NCI-H2081 treated with DMSO at 0.1 percent for 48 hours (cell line): ENCODE data around the gene CCDC8.
"Not testable (repeated sequence)": the region's sequence is repeated elsewhere in the genome, so short reads cannot be mapped to it uniquely, and the experiment has no call there.

Experiments
- DNase-seq: peaks from one replicate; lab custom pipeline; 2025; lab: John Stamatoyannopoulos, UW

Gene CCDC8

DNA sequence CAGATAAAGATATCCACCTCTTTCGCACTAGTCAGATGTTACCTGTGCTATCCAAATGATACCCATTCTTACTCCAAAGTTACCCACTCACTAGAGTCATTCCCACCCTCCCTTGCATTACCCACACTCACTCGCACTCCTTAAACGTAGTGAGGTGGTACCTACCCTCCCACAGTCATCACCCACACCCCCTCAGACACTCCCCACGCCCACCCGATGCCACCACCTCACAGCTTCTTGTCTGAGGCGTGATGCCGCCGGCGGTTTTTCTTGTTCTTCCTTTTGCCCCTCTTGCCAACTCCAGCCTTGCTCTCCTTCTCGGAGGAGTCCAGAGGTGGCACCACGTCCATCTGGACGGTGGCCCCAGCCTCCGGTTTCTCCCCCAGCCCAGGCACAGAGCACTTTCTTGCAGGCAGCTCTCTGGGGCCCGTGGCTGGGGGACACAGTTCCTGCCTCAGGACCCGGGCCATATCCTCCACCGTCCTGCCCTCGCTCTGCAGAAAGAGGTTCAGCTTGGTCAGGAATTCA is 14.2 kb upstream of the CCDC8 start:
- DNase-seq: no peak

GRCh38 chr19:46426506-46427162 is 13.3 kb upstream of the CCDC8 start:
- DNase-seq: no peak

DNA sequence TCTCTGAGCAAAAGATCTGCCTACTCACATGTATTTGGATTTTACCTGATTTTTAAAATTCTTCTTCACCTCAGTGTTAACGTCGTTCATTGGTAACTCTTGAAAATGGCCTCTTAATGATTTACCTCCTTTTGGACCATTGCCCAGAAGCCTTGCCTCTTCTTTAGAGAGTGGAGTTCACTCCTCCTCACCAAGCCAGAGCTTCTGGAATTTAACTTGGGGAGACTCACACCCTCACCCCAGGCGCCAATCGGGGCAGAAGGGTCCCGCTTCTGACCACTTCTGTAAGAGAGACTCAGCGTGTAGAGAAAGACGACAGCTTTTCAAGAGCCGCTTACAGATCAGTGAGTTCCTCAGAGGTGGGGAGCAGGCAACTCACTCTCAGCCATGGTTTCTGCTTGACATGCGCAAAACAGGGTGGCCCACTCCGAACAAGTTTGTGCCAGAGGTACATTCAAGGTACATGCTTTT is 12.7 kb upstream of the CCDC8 start:
- no peak for DNase-seq

DNA sequence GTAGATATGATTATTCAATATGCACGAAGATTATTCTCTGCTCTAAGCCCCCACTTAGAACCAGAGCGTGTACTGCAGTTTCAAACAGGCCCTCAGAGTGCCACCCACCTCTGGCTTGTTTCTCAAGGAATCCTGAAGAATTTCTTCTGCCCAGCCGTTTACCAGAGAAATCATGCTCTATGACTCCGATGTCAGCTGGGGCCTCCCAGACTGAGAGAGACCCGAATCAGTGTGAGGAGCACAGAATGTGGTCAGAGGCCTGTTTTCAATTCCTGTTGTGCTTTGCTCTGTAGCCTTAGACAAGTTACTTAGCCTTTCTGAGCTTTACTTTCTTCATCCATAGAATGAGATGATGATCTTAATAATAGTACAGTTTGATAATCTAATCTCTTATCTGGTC is 9.8 kb upstream of the CCDC8 start:
- DNase-seq: no peak

DNA sequence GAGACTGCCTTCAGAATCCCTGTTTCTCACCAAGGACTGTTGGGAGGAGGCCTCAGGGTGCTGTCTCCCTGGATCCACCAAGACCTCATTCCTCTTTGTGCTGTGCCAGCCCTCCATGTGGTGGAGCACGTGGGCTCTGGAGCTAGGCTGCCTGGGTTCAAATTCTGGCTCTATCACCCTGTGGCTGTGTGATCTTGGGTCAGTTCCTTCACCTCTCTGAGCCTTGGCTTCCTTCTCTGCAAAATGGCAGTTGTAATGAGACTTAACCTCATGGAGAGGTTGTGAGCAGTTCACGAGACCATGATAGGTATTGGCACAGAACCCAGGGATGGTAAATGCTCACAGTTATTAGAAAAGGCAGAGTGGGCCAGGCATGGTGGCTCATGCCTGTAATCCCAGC is 9.0 kb upstream of the CCDC8 start:
- no peak for DNase-seq

DNA sequence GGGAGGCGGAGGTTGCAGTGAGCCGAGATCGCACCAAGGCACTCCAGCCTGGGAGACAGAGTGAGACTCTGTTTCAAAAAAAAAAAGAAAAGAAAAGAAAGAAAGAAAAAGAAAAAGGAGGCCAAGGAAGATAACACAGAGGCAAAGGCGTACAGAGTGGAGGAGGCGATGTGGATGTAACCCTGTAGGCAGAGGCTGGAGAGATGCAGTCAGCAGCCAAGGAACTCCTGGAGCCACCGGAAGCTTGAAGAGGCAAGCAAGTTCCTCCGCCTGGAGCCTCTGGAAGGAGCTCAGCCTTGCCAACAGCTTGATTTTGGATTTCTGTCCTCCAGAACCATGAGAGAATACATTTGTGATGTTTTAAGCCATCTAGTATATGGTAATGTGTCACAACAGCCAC is 6.7 kb upstream of the CCDC8 start:
- no peak for DNase-seq

DNA sequence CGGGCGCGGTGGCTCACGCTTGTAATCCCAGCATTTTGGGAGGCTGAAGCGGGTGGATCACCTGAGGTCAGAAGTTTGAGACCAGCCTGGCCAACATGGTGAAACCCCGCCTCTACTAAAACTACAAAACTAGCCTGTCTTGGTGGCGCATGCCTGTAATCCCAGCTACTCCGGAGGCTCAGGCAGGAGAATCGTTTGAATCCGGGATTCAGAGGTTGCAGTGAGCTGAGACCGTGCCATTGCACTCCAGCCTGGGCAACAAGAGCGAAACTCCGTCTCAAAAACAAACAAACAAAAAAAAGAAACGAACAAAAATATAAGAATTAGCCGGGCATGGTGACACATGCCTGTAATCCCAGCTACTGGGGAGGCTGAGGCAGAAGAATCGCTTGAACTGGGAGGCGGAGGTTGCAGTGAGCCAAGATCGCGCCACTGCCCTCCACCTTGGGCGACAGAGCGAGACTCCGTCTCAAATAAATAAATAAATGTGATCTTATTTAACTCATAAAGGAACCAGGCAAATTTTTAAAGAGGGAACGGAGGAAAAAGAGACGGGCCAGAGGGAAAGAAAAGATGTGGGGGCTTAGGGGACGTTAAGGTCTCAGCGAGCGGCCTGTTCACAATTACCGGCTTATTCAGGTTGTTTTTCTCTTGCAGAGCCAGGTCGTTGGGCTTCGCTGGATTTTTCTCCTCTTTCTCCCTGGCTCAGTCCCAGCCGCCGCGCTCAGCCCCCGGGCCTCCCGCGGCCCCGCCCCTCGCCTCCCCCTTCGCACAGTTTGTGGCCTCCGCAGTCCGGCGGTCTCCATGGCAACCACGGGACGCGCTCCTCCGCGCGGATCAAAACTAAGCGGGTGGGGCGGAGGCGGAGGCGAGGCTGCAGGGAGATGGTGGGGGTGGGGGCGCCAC is 2.7 kb upstream of the CCDC8 start:
- not testable (repeated sequence) for DNase-seq

- not testable (repeated sequence) for DNase-seq
Observed at GRCh38 chr19:46414899-46415298, 1.5 kb upstream of the CCDC8 start.

DNA sequence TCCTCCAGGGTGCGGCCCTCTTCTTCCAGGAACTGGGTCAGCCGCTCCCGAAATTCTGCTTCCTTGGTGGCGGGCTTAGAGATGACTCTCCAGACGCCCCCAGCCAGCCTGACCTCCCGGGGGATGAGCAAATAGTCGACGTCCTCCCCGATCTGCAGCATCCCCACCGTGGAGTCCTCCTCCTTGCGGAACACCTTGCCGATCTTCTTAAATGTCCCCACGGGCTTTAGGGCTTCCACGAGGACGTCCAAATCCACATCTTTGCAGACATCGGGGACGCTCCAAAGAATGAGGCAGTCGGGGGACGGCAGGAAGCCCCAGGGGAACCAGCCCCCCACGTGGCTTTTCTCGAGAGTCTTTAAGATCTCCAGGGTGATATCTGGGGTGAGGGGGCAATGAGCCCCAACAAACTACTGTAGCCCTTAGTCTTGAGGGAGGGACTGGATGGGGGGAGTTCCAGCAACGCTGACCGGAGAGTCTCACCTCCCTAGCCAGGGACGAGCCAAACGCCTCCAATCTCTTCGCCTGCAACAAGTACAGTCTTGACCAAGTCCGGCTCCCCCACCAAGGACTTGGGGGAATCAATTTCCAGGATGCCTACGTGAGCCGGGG is 608 bp downstream of the CCDC8 start:
- no peak for DNase-seq

GRCh38 chr19:46411925-46412649 is 1.3 kb downstream of the CCDC8 start:
- DNase-seq: no peak

GRCh38 chr19:46411088-46411924 is 2.1 kb downstream of the CCDC8 start:
- DNase-seq: no peak

GRCh38 chr19:46410205-46411087 is 2.9 kb downstream of the CCDC8 start:
- no peak for DNase-seq

GRCh38 chr19:46409191-46409590 is 4.2 kb downstream of the CCDC8 start:
- no peak for DNase-seq

DNA sequence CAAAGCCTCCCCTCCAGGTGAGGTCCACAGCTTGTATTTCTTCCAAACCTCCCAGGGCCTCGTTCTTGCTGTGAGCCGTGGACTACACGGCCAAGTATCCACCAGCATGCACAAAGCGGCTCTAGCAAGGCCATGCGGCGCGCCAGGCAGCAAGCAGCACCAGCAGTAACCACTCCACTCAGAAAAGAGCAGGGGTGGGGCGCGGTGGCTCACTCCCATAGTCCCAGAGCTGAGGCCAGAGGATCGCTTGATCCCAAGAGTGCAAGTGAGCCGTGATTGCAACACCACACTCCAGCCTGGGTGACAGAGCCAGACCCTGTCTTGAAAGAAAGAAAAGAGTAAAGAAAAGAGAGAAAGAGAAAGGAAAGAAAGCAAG is 4.7 kb downstream of the CCDC8 start:
- no peak for DNase-seq

- DNase-seq: no peak
Observed at GRCh38 chr19:46407856-46408663, 5.3 kb downstream of the CCDC8 start.

GRCh38 chr19:46406976-46407375 is 6.4 kb downstream of the CCDC8 start:
- DNase-seq: no peak

DNA sequence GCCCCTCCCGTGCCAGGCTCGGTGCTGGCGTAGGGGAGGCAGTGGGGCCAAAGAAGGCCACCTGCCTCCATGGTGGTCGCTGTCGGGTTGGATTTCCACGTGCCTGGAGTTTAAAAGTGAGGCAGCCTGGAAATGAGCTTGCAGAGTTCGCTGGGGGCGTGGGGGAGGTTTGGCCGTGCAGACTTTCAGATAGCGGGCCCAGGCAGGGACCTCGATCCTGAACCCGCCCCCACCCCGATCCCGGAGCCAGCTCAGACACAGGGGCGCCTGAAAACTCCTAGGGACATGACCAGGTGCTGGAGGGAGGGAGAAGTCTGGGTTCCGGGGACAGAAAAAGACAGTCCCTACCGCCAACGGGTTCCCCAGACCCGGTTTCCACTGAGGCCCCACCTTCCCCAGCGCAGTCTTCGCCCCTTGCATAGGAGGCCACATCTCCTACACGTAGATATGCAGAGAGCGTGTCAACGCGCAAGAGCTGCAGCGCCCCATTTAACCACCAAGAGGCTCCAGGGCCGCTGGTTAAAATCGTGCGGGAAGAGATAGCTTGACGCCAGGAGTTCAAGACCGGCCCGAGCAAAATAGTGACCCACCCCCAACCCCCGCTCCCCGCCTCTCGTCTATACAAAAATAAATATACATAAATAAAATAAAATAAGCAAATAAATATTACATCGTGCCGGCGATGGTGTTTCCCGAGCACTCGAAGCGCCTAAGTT is 8.5 kb downstream of the CCDC8 start:
- DNase-seq: no peak

- DNase-seq: no peak
Observed at GRCh38 chr19:46404055-46404752, 9.2 kb downstream of the CCDC8 start.
